Stimulated activated CD8-positive, alpha-beta memory T cell treated with anti-CD3 and anti-CD28 coated beads, Interleukin-15, amount 100 ng/mL, for 48 hours (primary cell): ENCODE results near the gene IMP4.

Source experiments
- DNase-seq, 2 donors: peaks; one replicate each; pipeline ENCODE4 v3.0.0-alpha.2; 2020; ENCODE audit warnings: low read depth in 2 of 2

Gene IMP4

DNA sequence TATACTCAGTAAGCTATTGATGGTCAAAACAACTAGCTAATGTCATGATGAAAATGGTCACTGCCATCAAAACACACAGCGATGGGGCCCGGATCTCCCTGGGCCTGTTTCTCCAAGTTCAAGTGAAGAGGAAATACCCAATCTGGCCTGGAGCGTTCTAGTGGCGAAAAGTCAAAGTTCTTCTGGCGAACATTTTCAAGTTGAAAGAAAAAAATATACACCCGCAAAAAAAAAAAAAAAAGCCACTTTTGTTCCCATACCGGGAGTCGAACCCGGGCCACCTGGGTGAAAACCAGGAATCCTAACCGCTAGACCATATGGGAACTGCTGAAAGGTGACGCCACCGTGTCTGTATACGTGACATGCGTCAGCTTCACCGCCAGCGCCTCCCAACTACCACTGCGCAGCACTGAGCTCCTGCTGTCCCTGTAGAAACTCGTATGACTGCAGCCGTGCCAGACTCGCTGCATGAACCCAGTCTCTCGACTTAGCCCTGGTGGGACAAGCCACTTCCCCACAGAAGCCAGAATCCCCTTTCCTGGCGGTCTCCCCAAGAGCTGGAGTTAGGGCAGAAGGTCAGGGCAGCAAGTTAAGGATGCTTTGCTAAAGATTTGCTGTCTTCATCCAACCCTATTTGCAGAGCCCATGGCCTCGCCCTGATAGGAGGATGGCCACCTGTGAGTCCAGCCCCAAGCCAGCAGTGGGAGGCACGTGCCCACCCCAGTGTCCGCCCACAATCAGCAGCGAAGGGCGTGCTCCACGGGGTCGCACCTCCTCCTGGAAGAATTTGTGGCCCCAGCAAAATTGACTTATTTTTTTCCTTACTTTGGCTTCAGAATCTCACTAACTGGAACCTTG lies 5.6 kb upstream of the IMP4 start:
- peak in 1 of 2 donors; percentile 27 for DNase-seq

DNA sequence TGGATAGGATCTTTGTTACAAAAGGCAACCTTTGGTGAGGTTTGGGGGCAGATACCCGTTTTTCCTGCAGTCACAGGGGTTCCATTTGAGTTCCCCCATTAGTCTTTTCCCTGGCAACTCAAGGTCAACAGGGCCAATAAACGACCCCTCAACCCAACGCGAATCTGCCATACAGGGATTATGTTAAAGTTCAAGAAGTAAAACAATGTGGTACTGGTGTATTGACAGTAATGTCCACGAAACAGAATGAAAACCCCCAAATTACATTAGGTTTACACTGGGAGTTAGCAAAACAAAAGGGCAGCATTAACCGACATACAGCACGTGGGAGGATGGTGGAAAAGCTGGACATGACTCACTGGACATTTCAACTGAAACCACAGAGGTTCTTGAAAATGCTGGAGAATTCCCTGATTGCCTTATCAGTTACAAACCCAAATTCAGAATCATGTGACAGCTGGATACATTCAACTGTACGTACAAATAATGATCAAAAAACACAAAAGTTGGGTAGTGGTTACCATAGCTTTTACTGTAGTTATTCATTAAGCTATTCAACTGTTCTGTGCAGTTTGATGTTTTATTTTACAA lies 4.9 kb upstream of the IMP4 start:
- DNase-seq, result no peak

DNA sequence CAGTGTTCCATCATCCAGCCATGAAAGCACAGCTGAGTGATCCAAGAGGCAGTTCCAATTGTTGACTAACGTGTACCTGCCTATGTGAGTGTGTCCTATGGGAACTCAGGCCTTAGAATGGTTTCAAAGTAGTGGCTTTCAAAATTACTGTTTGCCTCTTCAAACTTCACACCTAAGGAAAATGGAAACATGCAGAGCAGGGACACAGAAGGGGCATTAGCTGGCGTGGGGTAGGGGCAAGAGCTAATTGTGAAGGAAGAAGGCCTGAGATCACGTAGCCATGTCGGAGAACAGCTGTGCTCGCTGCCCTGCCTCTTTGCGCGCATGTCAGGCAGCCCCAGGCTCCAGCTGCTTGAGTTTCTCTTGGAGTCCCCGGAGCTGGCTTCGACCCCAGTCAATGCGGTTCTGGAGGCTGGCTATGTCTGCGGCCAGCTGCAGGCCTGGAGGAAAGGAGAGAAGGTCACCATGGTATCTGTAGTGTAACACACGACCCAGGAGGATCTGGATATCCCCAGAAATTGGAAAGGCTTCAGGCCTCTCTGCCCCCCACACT lies 3.8 kb upstream of the IMP4 start:
- DNase-seq, result no peak

- DNase-seq, result no peak
Measured at GRCh38 chr2:130339885-130340745, 2.6 kb upstream of the IMP4 start.

DNA sequence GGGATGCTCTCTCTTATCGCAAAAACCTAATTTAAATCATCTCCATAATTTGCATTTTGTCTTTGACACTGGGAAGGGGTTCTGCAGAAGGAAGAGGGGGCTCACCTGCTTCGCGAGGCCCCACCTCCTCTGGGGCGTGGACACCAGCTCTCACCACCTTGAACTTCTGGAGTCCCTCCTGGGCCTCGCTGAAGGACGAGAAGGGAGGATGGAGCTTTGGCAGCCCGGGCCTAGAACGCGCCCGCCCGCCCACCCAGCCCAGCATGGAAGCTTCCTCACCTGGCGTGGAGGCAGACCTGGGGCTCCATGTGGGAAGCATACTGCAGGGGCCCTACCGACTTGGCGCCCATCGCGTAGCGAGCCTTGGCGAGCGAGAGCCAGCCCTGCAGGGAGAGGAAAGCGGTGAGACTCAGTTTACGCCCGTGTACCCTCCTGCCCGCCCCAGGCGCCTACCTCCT lies 1.1 kb upstream of the IMP4 start:
- DNase-seq, result no peak

- DNase-seq, result peak; percentile 75 to 78
Measured at GRCh38 chr2:130342020-130342532, 621 bp upstream of the IMP4 start.

GRCh38 chr2:130344578-130344977 lies 1.9 kb downstream of the IMP4 start:
- DNase-seq, result no peak

GRCh38 chr2:130345091-130345490 lies 2.4 kb downstream of the IMP4 start:
- no peak for DNase-seq

- DNase-seq, result no peak
Measured at GRCh38 chr2:130345611-130346010, 2.9 kb downstream of the IMP4 start.

GRCh38 chr2:130346041-130346740 lies 3.5 kb downstream of the IMP4 start:
- no peak for DNase-seq

DNA sequence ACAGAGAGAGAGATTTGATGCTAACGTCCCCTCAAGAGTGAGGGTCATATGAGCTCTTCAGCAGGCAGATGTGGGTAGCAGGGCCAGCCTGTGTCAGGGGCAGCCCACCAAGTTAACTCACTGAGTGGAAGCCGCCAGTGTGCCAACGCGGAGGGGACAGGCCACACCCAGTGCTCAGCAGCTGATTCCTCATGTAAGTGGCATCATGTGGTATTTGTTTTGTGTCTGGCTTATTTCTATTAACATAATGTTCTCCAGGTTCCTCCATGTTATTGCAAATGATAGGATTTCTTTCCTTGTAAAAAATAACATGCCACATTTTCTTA lies 4.0 kb downstream of the IMP4 start:
- DNase-seq, result no peak

GRCh38 chr2:130347220-130347925 lies 4.7 kb downstream of the IMP4 start:
- DNase-seq, result no peak

GRCh38 chr2:130349174-130349573 lies 6.5 kb downstream of the IMP4 start:
- no peak for DNase-seq

DNA sequence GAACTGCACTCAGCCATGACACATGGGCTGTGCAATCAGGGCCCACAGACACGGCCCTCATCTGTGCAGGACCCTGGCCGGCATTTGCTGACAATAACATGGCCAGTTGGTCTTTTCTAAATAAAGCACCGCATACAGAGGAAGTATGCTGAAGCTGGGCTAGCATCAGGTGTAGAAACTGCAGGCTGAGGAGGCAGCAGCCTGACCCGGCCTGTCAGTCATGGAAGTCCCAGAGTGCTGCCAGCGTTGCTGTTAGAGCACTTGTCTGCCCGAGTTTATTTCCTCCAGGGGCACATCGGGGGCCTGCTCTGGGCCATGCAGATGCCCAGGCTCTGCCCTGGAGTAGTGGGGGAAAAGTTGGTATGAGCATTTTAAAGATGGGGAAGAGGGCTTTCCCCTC lies 9.0 kb downstream of the IMP4 start:
- DNase-seq, result no peak

DNA sequence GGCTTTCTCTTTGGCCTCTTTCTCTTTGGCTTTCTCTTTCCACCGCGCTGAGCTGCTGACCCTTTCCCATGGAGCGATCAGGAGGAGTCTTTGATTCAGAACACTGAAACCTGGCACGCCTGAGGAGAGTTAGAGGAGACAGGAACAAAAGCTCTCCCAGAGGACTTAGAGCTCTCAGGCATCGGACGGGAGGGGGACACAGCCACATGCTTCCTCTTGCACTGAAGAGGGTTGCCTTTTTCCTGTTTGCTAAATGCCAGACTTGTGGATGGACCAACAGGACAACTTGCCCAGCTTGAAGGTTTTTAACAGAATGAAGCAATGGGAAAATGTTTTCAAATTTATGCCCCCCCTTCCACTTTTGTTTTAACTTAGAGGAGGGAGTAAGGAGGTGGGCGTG lies 9.5 kb downstream of the IMP4 start:
- no peak for DNase-seq

DNA sequence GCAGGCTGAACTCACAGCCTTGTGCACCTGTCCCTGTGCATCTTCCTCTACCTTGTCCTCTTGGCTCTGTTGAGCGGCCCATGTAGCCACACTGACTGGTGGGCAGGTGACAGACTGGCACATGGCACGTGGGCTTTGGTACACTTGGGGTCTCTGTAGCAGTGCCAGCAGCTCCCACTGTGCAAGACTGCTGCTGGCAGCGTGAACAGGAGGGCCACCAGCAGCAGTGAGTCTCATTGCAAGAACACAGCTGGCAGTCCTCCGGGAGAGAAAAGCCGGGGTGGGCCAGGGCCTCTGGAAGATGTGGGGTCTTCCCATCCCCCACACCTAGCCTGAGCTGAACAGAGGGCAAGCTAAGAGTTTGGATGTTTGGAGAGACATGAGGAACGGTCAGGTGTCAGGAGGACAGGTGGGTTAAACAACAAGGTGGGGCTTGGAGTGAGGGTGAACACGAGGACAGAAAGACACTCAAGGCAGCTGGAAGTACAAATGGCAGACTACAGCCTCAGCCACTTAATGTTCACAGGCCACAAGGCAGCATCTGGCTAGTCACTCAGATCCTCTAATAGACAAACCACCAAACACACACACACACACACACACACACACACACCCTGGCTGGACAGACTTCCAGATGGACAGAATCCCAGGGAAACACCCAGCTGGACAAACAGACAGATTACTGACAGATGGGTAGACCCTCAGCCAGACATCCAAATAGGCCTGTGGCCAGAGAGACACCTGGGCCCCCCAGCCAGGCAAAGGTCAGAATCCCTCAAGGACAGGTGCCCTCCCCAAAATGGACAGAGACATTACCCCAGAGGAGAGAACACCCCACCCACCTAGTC lies 10.8 kb downstream of the IMP4 start:
- no peak for DNase-seq

GRCh38 chr2:130354139-130354428 lies 11.4 kb downstream of the IMP4 start:
- DNase-seq, result no peak

DNA sequence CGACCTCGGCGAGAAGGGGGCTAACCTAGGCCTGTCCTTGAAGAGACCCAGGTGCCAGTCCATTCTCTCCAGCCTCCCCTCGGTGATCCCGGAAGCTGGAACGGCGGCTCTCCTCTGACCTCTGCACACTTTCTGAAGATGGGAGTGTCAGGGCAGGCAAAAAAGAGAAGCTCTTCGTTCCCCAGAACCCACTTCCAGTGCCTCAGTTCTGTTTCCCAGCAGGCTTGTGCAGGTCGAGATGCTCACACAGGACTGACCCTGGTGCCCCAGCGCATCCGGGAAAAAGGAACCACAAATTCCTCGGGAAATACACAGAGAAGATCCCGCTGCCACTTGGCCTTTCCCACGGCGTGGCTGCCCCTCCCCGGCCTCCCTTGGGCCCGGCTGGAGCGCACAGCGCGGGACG lies 12.5 kb downstream of the IMP4 start:
- no peak for DNase-seq

DNA sequence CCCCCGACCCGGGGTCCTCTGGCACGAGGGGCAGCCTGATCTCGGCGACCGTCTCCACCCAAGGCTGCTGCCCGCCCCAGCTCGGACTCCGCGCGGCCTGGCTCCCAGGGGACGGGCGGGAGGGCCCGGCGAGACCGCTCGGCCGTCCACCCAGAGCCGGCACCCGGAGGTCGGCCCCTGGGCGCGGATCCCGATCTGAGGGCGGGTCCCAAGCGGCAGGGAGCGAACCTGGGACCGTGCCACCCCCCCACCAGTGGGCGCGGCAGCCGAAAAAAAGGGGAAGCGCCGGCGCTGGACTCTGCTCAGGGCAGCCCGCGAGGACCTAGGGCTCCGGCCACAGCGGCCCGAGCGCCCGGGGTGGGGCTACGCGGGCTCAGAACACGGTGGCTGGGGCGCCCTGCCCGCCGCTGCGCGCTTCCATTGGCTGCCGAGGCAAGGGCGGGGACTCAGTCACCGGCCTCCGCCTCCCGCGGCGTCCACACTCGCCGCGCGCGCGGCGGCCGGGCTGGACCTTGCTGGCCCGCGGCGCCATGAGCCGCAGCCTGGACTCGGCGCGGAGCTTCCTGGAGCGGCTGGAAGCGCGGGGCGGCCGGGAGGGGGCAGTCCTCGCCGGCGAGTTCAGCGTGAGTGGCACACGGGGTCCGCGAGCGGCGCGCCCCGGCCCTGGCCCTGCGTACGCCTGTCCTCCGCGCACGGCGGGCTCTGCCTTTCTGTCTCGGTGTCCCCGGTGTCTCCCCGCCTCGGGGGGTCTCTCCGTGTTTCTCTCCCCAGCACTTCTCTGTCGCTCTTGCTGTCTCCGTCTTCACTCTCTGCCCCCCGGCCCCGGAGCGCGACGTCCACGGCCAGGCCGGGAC lies 13.1 kb downstream of the IMP4 start, which contains the start of gene PTPN18:
Gene PTPN18 (plus strand): TSS at position 479 of the 854 bp plus-strand sequence. CDS start 52 bp downstream, at position 531.
- DNase-seq, result peak; percentile 51 to 56
